SK-N-SH (cell line): ENCODE data around the gene DRD2. TPM values are rescaled to one million over a fixed set of nuclear protein-coding genes. Genes with fewer than 3 reads are reported as not detected.

Experiments
- CTCF ChIA-PET: fragments of 300-600, 350-600 bp; formaldehyde crosslinking; extraction: SDS; loops from one replicate; lab custom pipeline; 2021; lab: Yijun Ruan, JAX
- POLR2A ChIA-PET: fragments of 350-600 bp; sonication (Branson Sonifier 250); formaldehyde crosslinking; extraction: SDS; loops from one replicate; lab custom pipeline; 2020; ENCODE audit warnings: antibody characterized with exemption, inconsistent platforms; lab: Yijun Ruan, JAX
- DNase-seq: peaks from one replicate; pipeline ENCODE4 v3.0.0; 2012
- H2AFZ ChIP-seq: fragments of 200-600 bp; sonication (generic); 2 replicates; pipeline ENCODE4 v1.8.1; 2016; ENCODE audit warnings: antibody characterized with exemption, mild to moderate bottlenecking, low read depth
- H3F3A ChIP-seq: fragments of 200-600 bp; sonication (generic); replicated peaks from 2 replicates; pipeline ENCODE3; 2016; ENCODE audit warnings: antibody characterized with exemption, mild to moderate bottlenecking; ENCODE audit not compliant: insufficient read depth
- H3K27ac ChIP-seq, 2 experiments: fragments of 200-500 bp in 1 of 2; fragments of 200-600 bp in 1 of 2; sonication (Bioruptor generic) in 1 of 2; sonication (generic), shearing (Covaris generic) in 1 of 2; 2 replicates each; pipeline versions ENCODE4 v1.5.1 to v1.6.1; 2014 to 2016; ENCODE audit warnings: low read depth in 2 of 2, inconsistent platforms in 1 of 2, low read length in 1 of 2, mild to moderate bottlenecking in 1 of 2, mixed read lengths in 1 of 2
- H3K27me3 ChIP-seq: fragments of 200-600 bp; sonication (generic), shearing (Covaris generic); 2 replicates; pipeline ENCODE4 v1.6.1; 2016; ENCODE audit warnings: mixed run types; ENCODE audit not compliant: insufficient read depth
- H3K36me3 ChIP-seq, 2 experiments: fragments of 200-500 bp in 1 of 2; fragments of 200-600 bp in 1 of 2; sonication (Bioruptor generic) in 1 of 2; sonication (generic) in 1 of 2; replicated peaks in 1 of 2; 2 replicates each; pipeline versions ENCODE3 to v1.5.1; 2014 to 2016; ENCODE audit warnings: low read length in 1 of 2, mild to moderate bottlenecking in 1 of 2; ENCODE audit not compliant: insufficient read depth in 2 of 2, control insufficient read depth in 1 of 2
- H3K4me1 ChIP-seq, 2 experiments: fragments of 200-500 bp in 1 of 2; fragments of 200-600 bp in 1 of 2; sonication (Bioruptor generic) in 1 of 2; sonication (generic), shearing (Covaris generic) in 1 of 2; 2 replicates each; pipeline versions ENCODE4 v1.5.1 to v1.6.1; 2014 to 2016; ENCODE audit warnings: low read depth in 1 of 2, low read length in 1 of 2, mixed run types in 1 of 2; ENCODE audit not compliant: insufficient read depth in 2 of 2, control insufficient read depth in 1 of 2
- H3K4me2 ChIP-seq: fragments of 200-600 bp; sonication (generic), shearing (Covaris generic); 2 replicates; pipeline ENCODE4 v1.6.1; 2017; ENCODE audit warnings: mixed run types
- H3K4me3 ChIP-seq, 2 experiments: fragments of 200-500 bp in 1 of 2; fragments of 200-600 bp in 1 of 2; sonication (Bioruptor generic) in 1 of 2; sonication (generic), shearing (Covaris generic) in 1 of 2; 2 replicates each; pipeline versions ENCODE4 v1.5.1 to v1.8.1; 2014 to 2016; ENCODE audit warnings: low read depth in 2 of 2, inconsistent platforms in 1 of 2, low read length in 1 of 2, mild to moderate bottlenecking in 1 of 2, mixed read lengths in 1 of 2, moderate library complexity in 1 of 2
- H3K79me2 ChIP-seq: fragments of 200-600 bp; sonication (generic); 2 replicates; pipeline ENCODE4 v1.8.1; 2017; ENCODE audit warnings: mild to moderate bottlenecking; ENCODE audit not compliant: insufficient read depth
- H3K9ac ChIP-seq: fragments of 200-600 bp; sonication (generic); 2 replicates; pipeline ENCODE4 v1.6.1; 2017; ENCODE audit warnings: mixed run types
- H3K9me2 ChIP-seq: fragments of 200-600 bp; sonication (generic); 2 replicates; pipeline ENCODE4 v1.6.1; 2017; ENCODE audit warnings: mixed run types
- H3K9me3 ChIP-seq: fragments of 200-600 bp; sonication (generic); 2 replicates; pipeline ENCODE4 v1.6.1; 2017; ENCODE audit warnings: mixed run types, mild to moderate bottlenecking, moderate library complexity
- H4K20me1 ChIP-seq: fragments of 200-600 bp; sonication (generic); 2 replicates; pipeline ENCODE4 v1.6.1; 2017; ENCODE audit warnings: mild to moderate bottlenecking, mixed run types; ENCODE audit not compliant: insufficient read depth
- ELF1 ChIP-seq: IDR thresholded peaks from 2 replicates; pipeline ENCODE4 v1.4.0; 2012
- EP300 ChIP-seq, 2 experiments: IDR thresholded peaks; 2 replicates each; pipeline versions ENCODE4 v1.4.0 to v1.6.1; 2012; ENCODE audit warnings: borderline replicate concordance in 1 of 2, low read depth in 1 of 2, low read length in 1 of 2
- FOSL2 ChIP-seq: IDR thresholded peaks from 2 replicates; pipeline ENCODE4 v1.4.0; 2012; ENCODE audit warnings: low read depth, mild to moderate bottlenecking, moderate library complexity, borderline replicate concordance
- FOXJ3 ChIP-seq: sonication (generic); formaldehyde crosslinking; IDR thresholded peaks from 2 replicates; pipeline ENCODE4 v1.5.1; 2020; ENCODE audit warnings: mild to moderate bottlenecking, missing genetic modification reagents
- FOXM1 ChIP-seq: IDR thresholded peaks from 2 replicates; pipeline ENCODE4 v1.4.0; 2012; ENCODE audit warnings: low read depth, mild to moderate bottlenecking
- JUND ChIP-seq: IDR thresholded peaks from 2 replicates; pipeline ENCODE4 v1.4.0; 2012
- MEF2A ChIP-seq: IDR thresholded peaks from 2 replicates; pipeline ENCODE4 v1.4.0; 2012; ENCODE audit warnings: low read depth, borderline replicate concordance
- NFIC ChIP-seq: IDR thresholded peaks from 2 replicates; pipeline ENCODE4 v1.4.0; 2012; ENCODE audit warnings: borderline replicate concordance
- RAD21 ChIP-seq: IDR thresholded peaks from 2 replicates; pipeline ENCODE4 v1.6.1; 2012; ENCODE audit warnings: mild to moderate bottlenecking, low read length
- RCOR1 ChIP-seq: fragments of 150-350 bp; IDR thresholded peaks from 2 replicates; pipeline ENCODE4 v1.6.1; 2017; ENCODE audit warnings: antibody characterized with exemption, low read length
- RXRA ChIP-seq: IDR thresholded peaks from 2 replicates; pipeline ENCODE4 v1.4.0; 2012; ENCODE audit warnings: low read depth, mild to moderate bottlenecking, borderline replicate concordance
- SMC3 ChIP-seq: IDR thresholded peaks from 2 replicates; pipeline ENCODE4 v1.6.1; 2012; ENCODE audit warnings: low read depth, low read length, improper control_type of control experiment
- TAF1 ChIP-seq: IDR thresholded peaks from 2 replicates; pipeline ENCODE4 v1.6.1; 2012; ENCODE audit warnings: low read depth, mild to moderate bottlenecking, low read length, moderate library complexity, borderline replicate concordance
- TCF12 ChIP-seq: IDR thresholded peaks from 2 replicates; pipeline ENCODE4 v1.4.0; 2012
- YY1 ChIP-seq: IDR thresholded peaks from 2 replicates; pipeline ENCODE4 v1.4.0; 2012; ENCODE audit warnings: low read depth, mild to moderate bottlenecking
- WGBS: methylation state at CpG from one replicate; pipeline ENCODE4 v1.1.6; 2017; ENCODE audit warnings: low lambda C conversion rate; 5-methylcytosine and 5-hydroxymethylcytosine counted together
- polyA plus RNA-seq, 3 experiments: library from polyadenylated mRNA; depleted of rRNA; stranded (reverse); fragments of >200 nt; gene quantifications; 2 replicates each; pipeline ENCODE4 v1.2.3, GENCODE V29; 2012
- TF ChIP-seq, protein P1 (sequence below): IDR thresholded peaks from 2 replicates; pipeline ENCODE4 v1.4.0; 2012; ENCODE audit warnings: low read depth, borderline replicate concordance
- TF ChIP-seq, protein P2 (sequence below): fragments of 150-350 bp; IDR thresholded peaks from 2 replicates; pipeline ENCODE4 v1.6.1; 2017; ENCODE audit warnings: antibody characterized with exemption, low read length, low read depth, borderline replicate concordance
- TF ChIP-seq, protein P3 (sequence below): fragments of 200-600 bp; sonication (generic); IDR thresholded peaks from 2 replicates; pipeline ENCODE4 v1.6.1; 2017; ENCODE audit warnings: antibody characterized with exemption, mild to moderate bottlenecking, moderate library complexity
- TF ChIP-seq, protein P4 (sequence below): IDR thresholded peaks from 2 replicates; pipeline ENCODE4 v1.4.0; 2012; ENCODE audit warnings: low read depth, borderline replicate concordance

DRD2 gene
- polyA plus RNA-seq, 1 of the 3 experiments (the other 2 are of a cell fraction): 0.10 TPM

DNA sequence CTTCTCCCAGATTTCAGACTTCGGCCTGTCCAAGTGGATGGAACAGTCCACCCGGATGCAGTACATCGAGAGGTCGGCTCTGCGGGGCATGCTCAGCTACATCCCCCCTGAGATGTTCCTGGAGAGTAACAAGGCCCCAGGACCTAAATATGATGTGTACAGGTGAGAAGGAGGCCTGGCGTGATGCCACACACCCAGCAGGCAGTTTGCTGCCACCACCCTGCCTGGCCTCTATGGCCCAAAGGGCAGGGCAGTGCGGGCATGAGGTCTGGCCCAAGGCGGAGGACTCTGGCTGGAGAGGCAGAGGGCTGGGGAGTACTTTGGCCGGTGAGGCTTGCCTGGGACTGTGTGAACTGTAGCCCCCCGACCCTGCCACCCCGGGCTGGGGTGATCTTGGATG lies 80.3 kb downstream of the DRD2 start:
- no peak overlapping the region for H3K4me3 ChIP-seq
- H3K27me3 ChIP-seq: no peaks in the 10 kb centered on the region
- DNase-seq: no peak
- H3K4me2 ChIP-seq: no peak overlapping the region
- H3K4me1 ChIP-seq: peaks cover 0 to 11% of the 10 kb centered on the region in 2 experiments; a peak in 1 of 4 replicates
- TF ChIP-seq JUND (no peak), RXRA (no peak), RAD21 (no peak), TAF1 (no peak), ELF1 (no peak), EP300 (IDR thresholded peaks at IDR 0.05; ENCODE audit: borderline replicate concordance in 1 of 2, low read depth in 1 of 2, low read length in 1 of 2) (no peak), FOSL2 (no peak), FOXM1 (no peak), TCF12 (no peak), MEF2A (no peak), SMC3 (no peak), RCOR1 (no peak), NFIC (no peak), FOXJ3 (no peak), YY1 (no peak)
- TF ChIP-seq, protein P1, sequence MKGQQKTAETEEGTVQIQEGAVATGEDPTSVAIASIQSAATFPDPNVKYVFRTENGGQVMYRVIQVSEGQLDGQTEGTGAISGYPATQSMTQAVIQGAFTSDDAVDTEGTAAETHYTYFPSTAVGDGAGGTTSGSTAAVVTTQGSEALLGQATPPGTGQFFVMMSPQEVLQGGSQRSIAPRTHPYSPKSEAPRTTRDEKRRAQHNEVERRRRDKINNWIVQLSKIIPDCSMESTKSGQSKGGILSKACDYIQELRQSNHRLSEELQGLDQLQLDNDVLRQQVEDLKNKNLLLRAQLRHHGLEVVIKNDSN: no peak
- TF ChIP-seq, protein P2, sequence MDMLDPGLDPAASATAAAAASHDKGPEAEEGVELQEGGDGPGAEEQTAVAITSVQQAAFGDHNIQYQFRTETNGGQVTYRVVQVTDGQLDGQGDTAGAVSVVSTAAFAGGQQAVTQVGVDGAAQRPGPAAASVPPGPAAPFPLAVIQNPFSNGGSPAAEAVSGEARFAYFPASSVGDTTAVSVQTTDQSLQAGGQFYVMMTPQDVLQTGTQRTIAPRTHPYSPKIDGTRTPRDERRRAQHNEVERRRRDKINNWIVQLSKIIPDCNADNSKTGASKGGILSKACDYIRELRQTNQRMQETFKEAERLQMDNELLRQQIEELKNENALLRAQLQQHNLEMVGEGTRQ: no peak
- TF ChIP-seq, protein P3, sequence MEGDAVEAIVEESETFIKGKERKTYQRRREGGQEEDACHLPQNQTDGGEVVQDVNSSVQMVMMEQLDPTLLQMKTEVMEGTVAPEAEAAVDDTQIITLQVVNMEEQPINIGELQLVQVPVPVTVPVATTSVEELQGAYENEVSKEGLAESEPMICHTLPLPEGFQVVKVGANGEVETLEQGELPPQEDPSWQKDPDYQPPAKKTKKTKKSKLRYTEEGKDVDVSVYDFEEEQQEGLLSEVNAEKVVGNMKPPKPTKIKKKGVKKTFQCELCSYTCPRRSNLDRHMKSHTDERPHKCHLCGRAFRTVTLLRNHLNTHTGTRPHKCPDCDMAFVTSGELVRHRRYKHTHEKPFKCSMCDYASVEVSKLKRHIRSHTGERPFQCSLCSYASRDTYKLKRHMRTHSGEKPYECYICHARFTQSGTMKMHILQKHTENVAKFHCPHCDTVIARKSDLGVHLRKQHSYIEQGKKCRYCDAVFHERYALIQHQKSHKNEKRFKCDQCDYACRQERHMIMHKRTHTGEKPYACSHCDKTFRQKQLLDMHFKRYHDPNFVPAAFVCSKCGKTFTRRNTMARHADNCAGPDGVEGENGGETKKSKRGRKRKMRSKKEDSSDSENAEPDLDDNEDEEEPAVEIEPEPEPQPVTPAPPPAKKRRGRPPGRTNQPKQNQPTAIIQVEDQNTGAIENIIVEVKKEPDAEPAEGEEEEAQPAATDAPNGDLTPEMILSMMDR: no peak
- TF ChIP-seq, protein P4, sequence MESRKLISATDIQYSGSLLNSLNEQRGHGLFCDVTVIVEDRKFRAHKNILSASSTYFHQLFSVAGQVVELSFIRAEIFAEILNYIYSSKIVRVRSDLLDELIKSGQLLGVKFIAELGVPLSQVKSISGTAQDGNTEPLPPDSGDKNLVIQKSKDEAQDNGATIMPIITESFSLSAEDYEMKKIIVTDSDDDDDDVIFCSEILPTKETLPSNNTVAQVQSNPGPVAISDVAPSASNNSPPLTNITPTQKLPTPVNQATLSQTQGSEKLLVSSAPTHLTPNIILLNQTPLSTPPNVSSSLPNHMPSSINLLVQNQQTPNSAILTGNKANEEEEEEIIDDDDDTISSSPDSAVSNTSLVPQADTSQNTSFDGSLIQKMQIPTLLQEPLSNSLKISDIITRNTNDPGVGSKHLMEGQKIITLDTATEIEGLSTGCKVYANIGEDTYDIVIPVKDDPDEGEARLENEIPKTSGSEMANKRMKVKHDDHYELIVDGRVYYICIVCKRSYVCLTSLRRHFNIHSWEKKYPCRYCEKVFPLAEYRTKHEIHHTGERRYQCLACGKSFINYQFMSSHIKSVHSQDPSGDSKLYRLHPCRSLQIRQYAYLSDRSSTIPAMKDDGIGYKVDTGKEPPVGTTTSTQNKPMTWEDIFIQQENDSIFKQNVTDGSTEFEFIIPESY: no peak
- ChIA-PET CTCF (interaction anchor here (1.3 kb wide), 1 partner anchor 14 kb away, joined by 4 read pairs; no protein-coding TSS in a partner anchor), POLR2A (no interaction called here)
- H3K9ac ChIP-seq: no peak overlapping the region
- H3K36me3 ChIP-seq: no peaks in the 10 kb centered on the region
- no peaks in the 10 kb centered on the region for H3K9me3 ChIP-seq
- no peak overlapping the region for H2AFZ ChIP-seq
- H3F3A ChIP-seq: no peaks in the 10 kb centered on the region
- no peaks in the 10 kb centered on the region for H3K79me2 ChIP-seq
- 61% methylated on average over 7 of the region's 11 CpGs for WGBS
- H3K9me2 ChIP-seq: no peaks in the 10 kb centered on the region
- no peaks in the 10 kb centered on the region for H4K20me1 ChIP-seq
- H3K27ac ChIP-seq: no peak overlapping the region
